ENCODE results near the gene LMNB1.
"Not testable (repeated sequence)": the region's sequence is repeated elsewhere in the genome, so short reads cannot be mapped to it uniquely, and the experiment has no call there.

The LMNB1 gene

DNA sequence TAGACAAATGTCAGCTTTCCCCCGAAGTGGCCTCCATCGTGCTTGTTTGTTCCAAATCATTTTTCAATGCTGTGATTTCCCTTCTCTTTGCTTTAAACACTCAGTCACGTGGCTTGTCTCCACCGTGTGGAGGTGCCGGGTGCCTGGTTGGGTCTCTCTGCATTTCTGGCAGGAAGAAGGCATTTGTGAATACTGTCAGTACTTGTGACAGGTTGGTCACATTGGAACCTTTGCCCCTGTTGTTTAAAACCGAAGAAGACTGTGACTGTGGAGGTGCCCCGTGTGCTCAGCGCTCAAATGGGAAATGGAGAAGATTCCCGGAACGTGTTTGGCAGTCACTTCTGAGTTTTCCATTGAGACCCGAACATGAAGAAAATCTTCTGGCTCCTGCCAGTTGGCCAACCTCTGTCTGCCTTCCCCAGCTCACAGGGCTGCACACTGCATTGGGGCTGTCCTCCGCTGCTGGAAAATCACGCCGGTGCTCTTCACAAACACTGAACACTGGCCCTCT lies 74.6 kb downstream of the LMNB1 start:
- no peak for TF ChIP-seq CTCF (IDR thresholded peaks at IDR 0.05; ENCODE audit: low read length, missing control alignments)
- peak; percentile 37 for DNase-seq (ENCODE audit: low read depth)
- peak overlapping the region; percentile 12 for H3K4me3 ChIP-seq (replicated peaks; ENCODE audit: low read depth, low read length)

GRCh38 chr5:126852091-126852571 lies 75.2 kb downstream of the LMNB1 start:
- no peak for TF ChIP-seq CTCF (IDR thresholded peaks at IDR 0.05; ENCODE audit: low read length, missing control alignments)
- H3K4me3 ChIP-seq (replicated peaks; ENCODE audit: low read depth, low read length) = peak overlapping the region; percentile 12
- DNase-seq (ENCODE audit: low read depth) = peak; percentile 83

GRCh38 chr5:126852841-126853271 lies 75.9 kb downstream of the LMNB1 start:
- H3K4me3 ChIP-seq (replicated peaks; ENCODE audit: low read depth, low read length) = no peak overlapping the region
- TF ChIP-seq CTCF (IDR thresholded peaks at IDR 0.05; ENCODE audit: low read length, missing control alignments) = no peak
- DNase-seq (ENCODE audit: low read depth) = no peak

- DNase-seq (ENCODE audit: low read depth); H3K4me3 ChIP-seq (replicated peaks; ENCODE audit: low read depth, low read length): not testable (repeated sequence)
Measured at GRCh38 chr5:126853541-126854307, 76.8 kb downstream of the LMNB1 start.

- TF ChIP-seq CTCF (IDR thresholded peaks at IDR 0.05; ENCODE audit: low read length, missing control alignments) = no peak
Measured at GRCh38 chr5:126854526-126855110, 77.7 kb downstream of the LMNB1 start.

DNA sequence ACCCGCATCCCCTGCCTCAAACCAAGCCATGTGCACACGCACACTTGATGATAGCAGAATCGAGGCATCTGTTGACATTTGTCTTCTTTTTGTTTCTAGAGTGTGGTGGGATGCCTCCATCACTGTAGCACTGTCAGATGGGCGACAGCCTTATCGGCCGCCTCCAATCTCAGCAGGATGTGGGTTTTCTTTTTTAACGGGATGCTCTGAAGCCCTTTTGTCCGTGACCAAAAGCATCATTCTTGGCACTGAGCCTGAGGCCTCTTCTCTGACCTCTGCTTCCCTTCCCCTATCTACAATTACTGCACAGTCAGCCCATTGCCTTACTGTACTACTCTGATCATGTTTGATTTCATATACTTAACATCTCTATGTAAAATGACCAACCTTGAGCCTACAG lies 78.3 kb downstream of the LMNB1 start:
- DNase-seq (ENCODE audit: low read depth) = no peak
- no peak for TF ChIP-seq CTCF (IDR thresholded peaks at IDR 0.05; ENCODE audit: low read length, missing control alignments)
- H3K4me3 ChIP-seq (replicated peaks; ENCODE audit: low read depth, low read length) = no peak overlapping the region

More at GRCh38 chr5:126854526-126855110, 77.7 kb downstream of the LMNB1 start:
- DNase-seq (ENCODE audit: low read depth) = no peak
- H3K4me3 ChIP-seq (replicated peaks; ENCODE audit: low read depth, low read length) = no peak overlapping the region

Data from fibroblast of pulmonary artery (primary cell).